Subcutaneous adipose tissue (tissue), 4 donors: ENCODE results near the gene NPLOC4. TPM values are rescaled to one million over a fixed set of nuclear protein-coding genes. Genes with fewer than 3 reads are reported as not detected.

Source experiments
- CTCF ChIP-seq: fragments of 450-650 bp; IDR thresholded peaks from one replicate; pipeline ENCODE4 v1.5.1; 2016; ENCODE audit warnings: low read depth, mild to moderate bottlenecking, control low read depth, antibody characterized with exemption, moderate library complexity
- total RNA-seq, 4 donors: library from RNA; depleted of rRNA; stranded (reverse); fragments of >200 nt; gene quantifications; one replicate each; pipeline ENCODE4 v1.1.0, GENCODE V29; 2016

Gene NPLOC4
- total RNA-seq, 4 donors from 2014 or later = 47.4 to 112 (median 62.8) TPM

- TF ChIP-seq CTCF = no peak
Observed at GRCh38 chr17:81580481-81580880, 56.4 kb downstream of the NPLOC4 start.

GRCh38 chr17:81579821-81580321 is 57.0 kb downstream of the NPLOC4 start:
- no peak for TF ChIP-seq CTCF

- no peak for TF ChIP-seq CTCF
Observed at GRCh38 chr17:81579298-81579697, 57.6 kb downstream of the NPLOC4 start.

- TF ChIP-seq CTCF = no peak
Observed at GRCh38 chr17:81578561-81579225, 58.2 kb downstream of the NPLOC4 start.

GRCh38 chr17:81578038-81578441 is 58.9 kb downstream of the NPLOC4 start:
- no peak for TF ChIP-seq CTCF

GRCh38 chr17:81577278-81578000 is 59.5 kb downstream of the NPLOC4 start:
- TF ChIP-seq CTCF = no peak

GRCh38 chr17:81576621-81577277 is 60.2 kb downstream of the NPLOC4 start:
- no peak for TF ChIP-seq CTCF
